ENCODE data around the gene ARID4B. TPM values are rescaled to one million over a fixed set of nuclear protein-coding genes. Genes with fewer than 3 reads are reported as not detected.
"Not testable (repeated sequence)": the region's sequence is repeated elsewhere in the genome, so short reads cannot be mapped to it uniquely, and the experiment has no call there.

ARID4B gene
- total RNA-seq, 1 donor from 2014 or later: 50.8 TPM

GRCh38 chr1:235236128-235236527 lies 91.9 kb downstream of the ARID4B start:
- DNase-seq: no peak
- Mint-ChIP-seq H3K4me1 (peaks cover 17% of the 10 kb centered on the region), H3K36me3 (ENCODE audit: low read depth) (peaks cover 45% of the 10 kb centered on the region), H3K27me3 (no peaks in the 10 kb centered on the region), H3K4me3 (no peak overlapping the region), H3K27ac (no peak overlapping the region), H3K9me3 (no peaks in the 10 kb centered on the region)
- intact Hi-C loops (cut with micrococcal nuclease): no loop called here

- H3K27ac Mint-ChIP-seq: no peak overlapping the region
Observed at GRCh38 chr1:235229868-235230267, 98.1 kb downstream of the ARID4B start.

GRCh38 chr1:235227414-235227813 lies 100.6 kb downstream of the ARID4B start:
- Mint-ChIP-seq H3K4me3 (no peak overlapping the region), H3K27ac (no peak overlapping the region), H3K36me3 (ENCODE audit: low read depth) (peaks cover 37% of the 10 kb centered on the region), H3K27me3 (no peaks in the 10 kb centered on the region), H3K9me3 (no peaks in the 10 kb centered on the region), H3K4me1 (peaks cover 6% of the 10 kb centered on the region)
- no peak for DNase-seq
- intact Hi-C loops (cut with micrococcal nuclease): no loop called here

More at GRCh38 chr1:235229868-235230267, 98.1 kb downstream of the ARID4B start:
- H3K4me3 Mint-ChIP-seq: no peak overlapping the region
- peaks cover 40% of the 10 kb centered on the region for H3K36me3 Mint-ChIP-seq (ENCODE audit: low read depth)
- H3K9me3 Mint-ChIP-seq: no peaks in the 10 kb centered on the region
- intact Hi-C loops (cut with micrococcal nuclease): no loop called here
- DNase-seq: no peak
- H3K4me1 Mint-ChIP-seq: peaks cover 5% of the 10 kb centered on the region
- no peaks in the 10 kb centered on the region for H3K27me3 Mint-ChIP-seq

GRCh38 chr1:235226933-235227332 lies 101.0 kb downstream of the ARID4B start:
- H3K4me1 Mint-ChIP-seq: peaks cover 6% of the 10 kb centered on the region
- H3K9me3 Mint-ChIP-seq: no peaks in the 10 kb centered on the region
- no peak overlapping the region for H3K4me3 Mint-ChIP-seq
- intact Hi-C loops (cut with micrococcal nuclease): no loop called here
- H3K27ac Mint-ChIP-seq: no peak overlapping the region
- DNase-seq: no peak
- peaks cover 37% of the 10 kb centered on the region for H3K36me3 Mint-ChIP-seq (ENCODE audit: low read depth)
- H3K27me3 Mint-ChIP-seq: no peaks in the 10 kb centered on the region

- DNase-seq: no peak
- Mint-ChIP-seq H3K9me3 (no peaks in the 10 kb centered on the region), H3K4me1 (peaks cover 6% of the 10 kb centered on the region), H3K4me3 (no peak overlapping the region), H3K27me3 (no peaks in the 10 kb centered on the region), H3K27ac (no peak overlapping the region), H3K36me3 (ENCODE audit: low read depth) (peaks cover 33% of the 10 kb centered on the region)
- intact Hi-C loops (cut with micrococcal nuclease): no loop called here
Observed at GRCh38 chr1:235225299-235225698, 102.7 kb downstream of the ARID4B start.

GRCh38 chr1:235221653-235222375 lies 106.2 kb downstream of the ARID4B start:
- no peak for DNase-seq
- Mint-ChIP-seq H3K4me1 (peaks cover 5% of the 10 kb centered on the region), H3K27me3 (no peaks in the 10 kb centered on the region), H3K27ac (no peak overlapping the region), H3K36me3 (ENCODE audit: low read depth) (peaks cover 26% of the 10 kb centered on the region), H3K9me3 (no peaks in the 10 kb centered on the region), H3K4me3 (no peak overlapping the region)
- intact Hi-C loops (cut with micrococcal nuclease): no loop called here

- Mint-ChIP-seq H3K27me3 (no peaks in the 10 kb centered on the region), H3K4me1 (peaks cover 10% of the 10 kb centered on the region), H3K36me3 (ENCODE audit: low read depth) (peaks cover 35% of the 10 kb centered on the region), H3K27ac (no peak overlapping the region), H3K9me3 (no peaks in the 10 kb centered on the region), H3K4me3 (no peak overlapping the region)
- intact Hi-C loops (cut with micrococcal nuclease): no loop called here
- peak; percentile 53 for DNase-seq
Observed at GRCh38 chr1:235215453-235215852, 112.5 kb downstream of the ARID4B start.

- Mint-ChIP-seq H3K4me1 (peaks cover 10% of the 10 kb centered on the region), H3K36me3 (ENCODE audit: low read depth) (peaks cover 37% of the 10 kb centered on the region)
- DNase-seq; H3K27me3 Mint-ChIP-seq; H3K4me3 Mint-ChIP-seq; H3K9me3 Mint-ChIP-seq; intact Hi-C loops (cut with micrococcal nuclease); H3K27ac Mint-ChIP-seq: not testable (repeated sequence)
Observed at GRCh38 chr1:235214962-235215361, 113.0 kb downstream of the ARID4B start.

GRCh38 chr1:235213752-235214151 lies 114.2 kb downstream of the ARID4B start:
- H3K27ac Mint-ChIP-seq: no peak overlapping the region
- peaks cover 34% of the 10 kb centered on the region for H3K36me3 Mint-ChIP-seq (ENCODE audit: low read depth)
- H3K4me1 Mint-ChIP-seq: peaks cover 10% of the 10 kb centered on the region
- no peak for DNase-seq
- no peak overlapping the region for H3K4me3 Mint-ChIP-seq
- no peaks in the 10 kb centered on the region for H3K9me3 Mint-ChIP-seq
- H3K27me3 Mint-ChIP-seq: no peaks in the 10 kb centered on the region
- intact Hi-C loops (cut with micrococcal nuclease): no loop called here

GRCh38 chr1:235211517-235211916 lies 116.5 kb downstream of the ARID4B start:
- intact Hi-C loops (cut with micrococcal nuclease): no loop called here
- Mint-ChIP-seq H3K36me3 (ENCODE audit: low read depth) (peaks cover 33% of the 10 kb centered on the region), H3K9me3 (no peaks in the 10 kb centered on the region), H3K27me3 (no peaks in the 10 kb centered on the region), H3K4me3 (no peak overlapping the region), H3K27ac (no peak overlapping the region), H3K4me1 (peaks cover 17% of the 10 kb centered on the region)
- DNase-seq: no peak

- no peaks in the 10 kb centered on the region for H3K27me3 Mint-ChIP-seq
- peaks cover 34% of the 10 kb centered on the region for H3K36me3 Mint-ChIP-seq (ENCODE audit: low read depth)
- no peaks in the 10 kb centered on the region for H3K9me3 Mint-ChIP-seq
- peak overlapping the region; percentile 89 for H3K27ac Mint-ChIP-seq
- intact Hi-C loops (cut with micrococcal nuclease): loop anchor here (2.0 to 5.0 kb wide), 3 partner anchors 38 to 120 kb away; partner anchors contain the start of genes ARID4B and GGPS1
- H3K4me3 Mint-ChIP-seq: peak overlapping the region; percentile 29
- H3K4me1 Mint-ChIP-seq: peaks cover 19% of the 10 kb centered on the region
- peak; percentile 84 for DNase-seq
Observed at GRCh38 chr1:235207209-235207565, 120.8 kb downstream of the ARID4B start.

- Mint-ChIP-seq H3K36me3 (ENCODE audit: low read depth) (peaks cover 31% of the 10 kb centered on the region), H3K4me1 (peaks cover 19% of the 10 kb centered on the region), H3K27ac (peak overlapping the region; percentile 89), H3K27me3 (no peaks in the 10 kb centered on the region), H3K4me3 (peak overlapping the region; percentile 29), H3K9me3 (no peaks in the 10 kb centered on the region)
- intact Hi-C loops (cut with micrococcal nuclease): loop anchor here (2.0 to 5.0 kb wide), 3 partner anchors 38 to 121 kb away; partner anchors contain the start of genes ARID4B and GGPS1
- peak; percentile 68 for DNase-seq
Observed at GRCh38 chr1:235206533-235207208, 121.3 kb downstream of the ARID4B start.

- Mint-ChIP-seq H3K27ac (no peak overlapping the region), H3K36me3 (ENCODE audit: low read depth) (peaks cover 25% of the 10 kb centered on the region), H3K27me3 (no peaks in the 10 kb centered on the region), H3K9me3 (no peaks in the 10 kb centered on the region), H3K4me1 (peaks cover 19% of the 10 kb centered on the region), H3K4me3 (no peak overlapping the region)
- DNase-seq: no peak
- intact Hi-C loops (cut with micrococcal nuclease): loop anchor here (2.0 to 5.0 kb wide), 3 partner anchors 39 to 122 kb away; partner anchors contain the start of genes ARID4B and GGPS1
Observed at GRCh38 chr1:235205687-235206086, 122.3 kb downstream of the ARID4B start.

GRCh38 chr1:235203428-235203827 lies 124.6 kb downstream of the ARID4B start:
- no peak overlapping the region for H3K27ac Mint-ChIP-seq
- H3K4me1 Mint-ChIP-seq: peaks cover 23% of the 10 kb centered on the region
- no peaks in the 10 kb centered on the region for H3K27me3 Mint-ChIP-seq
- no peak overlapping the region for H3K4me3 Mint-ChIP-seq
- no peaks in the 10 kb centered on the region for H3K9me3 Mint-ChIP-seq
- no peak for DNase-seq
- intact Hi-C loops (cut with micrococcal nuclease): no loop called here
- H3K36me3 Mint-ChIP-seq (ENCODE audit: low read depth): peaks cover 27% of the 10 kb centered on the region
